Mesendoderm (in vitro differentiated cells): ENCODE data around the gene B4GALNT3.

Experiments used
- DNase-seq: peaks from one replicate; pipeline ENCODE4 v3.0.0; 2013
- H2AK5ac ChIP-seq: 2 replicates; pipeline ENCODE4 v1.6.1; 2013; ENCODE audit warnings: low read length, inconsistent platforms
- H2BK120ac ChIP-seq: 2 replicates; pipeline ENCODE4 v1.6.1; 2013; ENCODE audit warnings: low read depth, mild to moderate bottlenecking, low read length, moderate library complexity, mixed read lengths
- H2BK15ac ChIP-seq: replicated peaks from 2 replicates; pipeline ENCODE4 v1.6.1; 2013; ENCODE audit warnings: low read depth, mild to moderate bottlenecking, moderate library complexity
- H2BK5ac ChIP-seq: 2 replicates; pipeline ENCODE4 v1.6.1; 2013; ENCODE audit warnings: low read length, inconsistent platforms
- H3K18ac ChIP-seq: 2 replicates; pipeline ENCODE4 v1.6.1; 2013; ENCODE audit warnings: mild to moderate bottlenecking, low read length, mixed read lengths
- H3K23ac ChIP-seq: one replicate; pipeline ENCODE4 v1.6.1; 2013; ENCODE audit warnings: low read length
- H3K27ac ChIP-seq: 2 replicates; pipeline ENCODE4 v1.5.1; 2013; ENCODE audit warnings: low read depth, mild to moderate bottlenecking, inconsistent platforms, low read length, moderate library complexity
- H3K27me3 ChIP-seq: 2 replicates; pipeline ENCODE4 v1.6.1; 2013; ENCODE audit warnings: low read length, control low read depth, mild to moderate bottlenecking, inconsistent platforms; ENCODE audit not compliant: insufficient read depth, poor library complexity
- H3K36me3 ChIP-seq: 2 replicates; pipeline ENCODE4 v1.6.1; 2013; ENCODE audit warnings: low read length, inconsistent platforms; ENCODE audit not compliant: control insufficient read depth, insufficient read depth
- H3K4ac ChIP-seq: one replicate; pipeline ENCODE4 v1.6.1; 2013; ENCODE audit warnings: low read depth, mild to moderate bottlenecking, low read length, moderate library complexity
- H3K4me1 ChIP-seq: 2 replicates; pipeline ENCODE4 v1.6.1; 2013; ENCODE audit warnings: low read depth, low read length, inconsistent platforms; ENCODE audit not compliant: control insufficient read depth
- H3K4me2 ChIP-seq: 2 replicates; pipeline ENCODE4 v1.6.1; 2013; ENCODE audit warnings: low read length
- H3K4me3 ChIP-seq: 2 replicates; pipeline ENCODE4 v1.5.1; 2013; ENCODE audit warnings: mild to moderate bottlenecking, low read length
- H3K56ac ChIP-seq: one replicate; pipeline ENCODE4 v1.6.1; 2013; ENCODE audit warnings: low read length
- H3K79me1 ChIP-seq: 2 replicates; pipeline ENCODE4 v1.6.1; 2013; ENCODE audit warnings: low read length, inconsistent platforms
- H3K79me2 ChIP-seq: 2 replicates; pipeline ENCODE4 v1.6.1; 2013; ENCODE audit warnings: mild to moderate bottlenecking, low read length; ENCODE audit not compliant: control insufficient read depth, insufficient read depth
- H3K9ac ChIP-seq: 2 replicates; pipeline ENCODE4 v1.6.1; 2013; ENCODE audit warnings: low read length, inconsistent platforms
- H4K5ac ChIP-seq: one replicate; pipeline ENCODE4 v1.6.1; 2013; ENCODE audit warnings: low read length
- H4K8ac ChIP-seq: one replicate; pipeline ENCODE4 v1.6.1; 2013; ENCODE audit warnings: low read depth, mild to moderate bottlenecking, control low read depth, low read length, moderate library complexity
- WGBS: extraction: QIAGEN DNeasy Blood & Tissue Kit; methylation state at CpG from one replicate; pipeline ENCODE4 v1.1.7; 2013; ENCODE audit warnings: low lambda C conversion rate, missing lambda C conversion rate; ENCODE audit not compliant: insufficient coverage; ENCODE audit errors: extremely low coverage; 5-methylcytosine and 5-hydroxymethylcytosine counted together

The B4GALNT3 gene

GRCh38 chr12:479161-479560 lies 19.4 kb downstream of the B4GALNT3 start:
- WGBS: no CpG with 5 or more reads among the region's 4 CpGs
- Histone ChIP-seq H3K79me1 (no peaks in the 10 kb centered on the region), H3K36me3 (no peaks in the 10 kb centered on the region), H2BK120ac (no peak overlapping the region), H2BK15ac (no peak overlapping the region), H4K8ac (no peak overlapping the region), H2BK5ac (no peak overlapping the region), H3K18ac (no peak overlapping the region), H3K9ac (no peak overlapping the region), H2AK5ac (no peak overlapping the region), H3K79me2 (no peaks in the 10 kb centered on the region), H4K5ac (no peak overlapping the region), H3K4me2 (no peak overlapping the region), H3K4me3 (no peak overlapping the region), H3K4ac (no peak overlapping the region), H3K4me1 (peaks cover 2% of the 10 kb centered on the region), H3K27ac (no peak overlapping the region), H3K23ac (no peak overlapping the region), H3K27me3 (no peaks in the 10 kb centered on the region), H3K56ac (no peak overlapping the region)
- no peak for DNase-seq

GRCh38 chr12:480831-481816 lies 21.4 kb downstream of the B4GALNT3 start:
- Histone ChIP-seq H3K9ac (no peak overlapping the region), H4K8ac (no peak overlapping the region), H3K4ac (no peak overlapping the region), H3K27me3 (no peaks in the 10 kb centered on the region), H3K27ac (no peak overlapping the region), H3K18ac (no peak overlapping the region), H3K4me1 (no peaks in the 10 kb centered on the region), H3K4me3 (no peak overlapping the region), H2AK5ac (no peak overlapping the region), H3K36me3 (no peaks in the 10 kb centered on the region), H3K4me2 (no peak overlapping the region), H3K56ac (no peak overlapping the region), H4K5ac (no peak overlapping the region), H3K79me1 (no peaks in the 10 kb centered on the region), H2BK15ac (no peak overlapping the region), H2BK5ac (no peak overlapping the region), H3K23ac (peak overlapping the region; percentile 9), H2BK120ac (no peak overlapping the region), H3K79me2 (no peaks in the 10 kb centered on the region)
- no CpG with 5 or more reads among the region's 13 CpGs for WGBS
- peak; percentile 51 for DNase-seq

- Histone ChIP-seq H3K9ac (no peak overlapping the region), H3K4me3 (no peak overlapping the region), H4K8ac (no peak overlapping the region), H2AK5ac (no peak overlapping the region), H3K23ac (no peak overlapping the region), H3K79me1 (no peaks in the 10 kb centered on the region), H2BK120ac (no peak overlapping the region), H2BK15ac (no peak overlapping the region), H3K27me3 (no peaks in the 10 kb centered on the region), H3K4me1 (no peaks in the 10 kb centered on the region), H3K4ac (no peak overlapping the region), H3K56ac (no peak overlapping the region), H4K5ac (no peak overlapping the region), H3K36me3 (no peaks in the 10 kb centered on the region), H3K79me2 (no peaks in the 10 kb centered on the region), H3K4me2 (no peak overlapping the region), H3K27ac (no peak overlapping the region), H3K18ac (no peak overlapping the region), H2BK5ac (no peak overlapping the region)
- no peak for DNase-seq
- WGBS: no CpG with 5 or more reads among the region's 3 CpGs
These were observed 22.3 kb downstream of the B4GALNT3 start for GRCh38 chr12:482061-482460.

GRCh38 chr12:484096-484495 lies 24.4 kb downstream of the B4GALNT3 start:
- H2BK15ac ChIP-seq: no peak overlapping the region
- H3K18ac ChIP-seq: no peak overlapping the region
- no CpG with 5 or more reads among the region's 11 CpGs for WGBS
- no peak overlapping the region for H2BK5ac ChIP-seq
- DNase-seq: no peak
- H4K8ac ChIP-seq: no peak overlapping the region
- no peak overlapping the region for H3K27ac ChIP-seq
- no peaks in the 10 kb centered on the region for H3K27me3 ChIP-seq
- no peaks in the 10 kb centered on the region for H3K79me1 ChIP-seq
- H3K23ac ChIP-seq: no peak overlapping the region
- H3K4me3 ChIP-seq: no peak overlapping the region
- H2BK120ac ChIP-seq: no peak overlapping the region
- H3K4ac ChIP-seq: no peak overlapping the region
- no peak overlapping the region for H3K9ac ChIP-seq
- no peaks in the 10 kb centered on the region for H3K36me3 ChIP-seq
- no peaks in the 10 kb centered on the region for H3K79me2 ChIP-seq
- H3K4me1 ChIP-seq: no peaks in the 10 kb centered on the region
- H4K5ac ChIP-seq: no peak overlapping the region
- no peak overlapping the region for H3K56ac ChIP-seq
- H3K4me2 ChIP-seq: no peak overlapping the region
- H2AK5ac ChIP-seq: no peak overlapping the region

GRCh38 chr12:490260-490659 lies 30.5 kb downstream of the B4GALNT3 start:
- Histone ChIP-seq H3K18ac (no peak overlapping the region), H4K8ac (no peak overlapping the region), H3K27me3 (no peaks in the 10 kb centered on the region), H4K5ac (no peak overlapping the region), H3K36me3 (no peaks in the 10 kb centered on the region), H3K4me2 (no peak overlapping the region), H3K9ac (no peak overlapping the region), H3K23ac (no peak overlapping the region), H3K4ac (no peak overlapping the region), H3K79me1 (no peaks in the 10 kb centered on the region), H3K27ac (no peak overlapping the region), H2BK5ac (no peak overlapping the region), H3K4me1 (no peaks in the 10 kb centered on the region), H3K4me3 (no peak overlapping the region), H2BK120ac (no peak overlapping the region), H2BK15ac (no peak overlapping the region), H3K56ac (no peak overlapping the region), H2AK5ac (no peak overlapping the region), H3K79me2 (no peaks in the 10 kb centered on the region)
- DNase-seq: no peak

GRCh38 chr12:495466-495865 lies 35.7 kb downstream of the B4GALNT3 start:
- Histone ChIP-seq H3K79me1 (no peaks in the 10 kb centered on the region), H2BK5ac (no peak overlapping the region), H3K36me3 (no peaks in the 10 kb centered on the region), H3K27ac (no peak overlapping the region), H3K18ac (no peak overlapping the region), H2AK5ac (no peak overlapping the region), H3K9ac (no peak overlapping the region), H2BK120ac (no peak overlapping the region), H3K27me3 (no peaks in the 10 kb centered on the region), H3K23ac (no peak overlapping the region), H3K79me2 (no peaks in the 10 kb centered on the region), H3K4me3 (no peak overlapping the region), H3K4me1 (no peaks in the 10 kb centered on the region), H3K4ac (no peak overlapping the region), H3K4me2 (no peak overlapping the region), H3K56ac (no peak overlapping the region), H2BK15ac (no peak overlapping the region), H4K8ac (no peak overlapping the region), H4K5ac (no peak overlapping the region)
- DNase-seq: no peak
- no CpG with 5 or more reads among the region's 3 CpGs for WGBS
